GM15510 (cell line): ENCODE results near the gene TRAPPC10.

Source experiments
- POLR2A ChIP-seq: IDR thresholded peaks from 3 replicates; pipeline ENCODE4 v1.6.1; 2011; ENCODE audit warnings: borderline replicate concordance; ENCODE audit not compliant: insufficient read length; ENCODE audit errors: extremely low read depth

TRAPPC10 gene

GRCh38 chr21:44079446-44079845 is 67.3 kb downstream of the TRAPPC10 start:
- no peak for TF ChIP-seq POLR2A

DNA sequence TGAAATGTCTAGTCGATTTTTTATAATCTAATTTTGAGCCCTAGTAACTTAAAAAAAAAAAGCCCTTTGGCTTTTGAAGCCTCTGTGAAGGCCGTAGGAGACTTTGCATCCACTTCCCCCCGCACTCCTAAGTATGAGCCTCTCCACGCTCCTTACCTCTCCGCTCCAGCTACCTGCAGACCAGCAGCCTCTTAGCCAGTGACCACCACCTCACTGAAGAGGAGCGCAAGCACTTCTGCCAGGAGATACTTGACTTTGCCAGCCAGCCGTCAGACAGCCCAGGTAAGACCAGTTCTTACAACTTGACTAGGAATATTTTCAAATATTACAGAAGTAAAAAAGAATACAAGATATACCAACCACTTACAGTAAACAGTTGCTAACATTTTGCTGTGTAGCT is 67.7 kb downstream of the TRAPPC10 start:
- no peak for TF ChIP-seq POLR2A

- TF ChIP-seq POLR2A, result no peak
These were observed 70.7 kb downstream of the TRAPPC10 start for GRCh38 chr21:44082648-44083440.

- TF ChIP-seq POLR2A, result no peak
These were observed 71.7 kb downstream of the TRAPPC10 start for GRCh38 chr21:44083631-44084291.

- TF ChIP-seq POLR2A, result no peak
These were observed 72.6 kb downstream of the TRAPPC10 start for GRCh38 chr21:44084496-44085241.

- TF ChIP-seq POLR2A, result no peak
These were observed 73.6 kb downstream of the TRAPPC10 start for GRCh38 chr21:44085491-44086321.

DNA sequence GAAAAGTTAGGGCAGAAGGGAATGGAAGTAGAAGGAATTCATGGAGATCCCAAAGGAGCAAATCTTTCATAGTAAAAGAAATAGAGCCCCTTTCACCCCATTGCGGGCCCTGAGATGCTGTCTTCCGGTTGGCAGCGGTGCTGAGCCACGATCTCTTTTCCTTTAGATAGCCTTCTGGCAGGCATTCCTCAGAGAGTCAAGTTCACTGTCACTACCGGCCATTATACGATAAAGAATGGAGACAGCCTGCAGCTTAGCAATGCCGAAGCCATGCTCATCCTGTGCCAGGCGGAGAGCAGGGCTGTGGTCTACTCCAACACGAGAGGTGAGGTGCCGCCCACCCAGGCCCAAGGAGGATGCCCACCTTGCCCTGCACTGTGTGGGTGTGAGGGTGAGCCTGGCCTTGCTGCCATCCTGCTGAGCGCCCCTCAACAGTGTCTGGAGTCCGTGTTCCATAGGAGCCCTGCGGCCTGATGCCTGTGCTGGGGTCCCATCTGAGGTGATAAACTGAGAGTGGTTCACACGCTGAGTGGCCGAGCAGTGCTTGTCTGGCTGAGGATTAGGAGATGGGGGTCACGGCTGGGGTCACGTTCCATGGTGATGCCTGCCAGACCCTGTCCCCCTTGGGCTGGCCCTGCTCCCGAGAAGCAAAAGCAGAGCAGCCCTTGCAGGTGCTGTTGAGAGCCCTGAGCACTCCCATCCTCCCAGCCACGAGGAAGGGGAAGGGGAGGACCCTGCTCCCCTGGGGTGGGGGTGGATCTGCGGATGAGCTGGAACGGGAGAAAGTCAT is 74.7 kb downstream of the TRAPPC10 start:
- TF ChIP-seq POLR2A, result no peak

DNA sequence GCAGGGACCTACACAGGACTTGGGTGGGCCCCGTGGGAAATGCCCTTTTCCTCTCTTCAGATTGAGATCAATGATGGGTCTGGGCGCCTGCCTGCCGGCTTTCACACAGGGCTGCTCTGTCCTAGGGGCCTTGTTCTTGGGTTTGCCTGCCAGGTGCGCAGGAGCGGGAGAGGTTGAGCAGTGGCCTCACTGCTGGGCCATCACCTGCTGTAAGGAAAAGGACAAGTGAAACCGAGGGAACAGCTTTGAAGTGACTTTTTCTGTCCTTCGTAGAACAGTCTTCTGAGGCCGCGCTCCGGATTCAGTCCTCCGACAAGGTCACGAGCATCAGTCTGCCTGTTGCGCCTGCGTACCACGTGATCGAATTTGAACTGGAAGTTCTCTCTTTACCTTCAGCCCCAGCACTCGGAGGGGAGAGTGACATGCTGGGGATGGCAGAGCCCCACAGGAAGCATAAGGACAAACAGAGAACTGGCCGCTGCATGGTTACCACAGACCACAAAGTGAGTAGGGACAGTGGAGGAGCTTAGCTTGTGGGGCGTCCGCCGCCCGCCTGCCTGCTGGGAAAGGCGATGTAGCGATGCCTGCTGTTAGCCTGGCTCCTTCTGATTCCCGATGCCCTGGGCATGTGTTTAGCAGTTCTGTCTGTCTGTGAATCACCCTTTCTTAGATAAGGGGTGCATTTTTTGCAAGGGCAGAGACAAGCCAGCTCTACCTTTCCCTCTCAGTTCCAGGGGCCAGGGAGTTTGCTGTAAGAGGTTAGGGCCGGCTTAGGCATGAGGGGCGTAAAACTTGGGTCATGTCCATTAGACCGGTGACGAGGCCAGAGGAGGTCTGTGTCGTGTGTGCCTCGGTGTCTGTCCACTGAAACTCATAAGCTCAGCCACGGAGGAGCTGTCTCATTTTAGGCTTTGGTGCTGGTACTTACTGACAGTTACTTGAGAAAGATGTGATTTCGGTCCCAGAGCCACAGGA is 75.6 kb downstream of the TRAPPC10 start:
- no peak for TF ChIP-seq POLR2A

DNA sequence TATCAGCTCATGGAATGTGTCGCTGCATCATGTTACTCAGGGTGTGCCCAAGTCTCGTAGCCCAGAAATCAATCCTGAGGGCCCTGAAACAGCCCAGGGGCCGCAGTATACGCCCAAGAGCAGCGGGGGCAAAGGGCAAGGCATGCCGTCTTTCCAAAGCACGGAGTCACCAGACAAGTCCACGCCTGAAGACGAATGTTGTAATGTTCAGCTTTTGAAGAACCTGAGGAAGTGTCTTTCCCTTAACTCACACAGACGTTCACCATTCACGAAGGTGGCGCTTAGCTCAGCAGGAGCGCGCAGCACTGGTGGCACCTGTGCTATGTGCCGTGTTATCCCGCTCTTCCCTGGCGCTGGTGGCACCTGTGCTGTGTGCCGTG is 76.3 kb downstream of the TRAPPC10 start:
- no peak for TF ChIP-seq POLR2A

DNA sequence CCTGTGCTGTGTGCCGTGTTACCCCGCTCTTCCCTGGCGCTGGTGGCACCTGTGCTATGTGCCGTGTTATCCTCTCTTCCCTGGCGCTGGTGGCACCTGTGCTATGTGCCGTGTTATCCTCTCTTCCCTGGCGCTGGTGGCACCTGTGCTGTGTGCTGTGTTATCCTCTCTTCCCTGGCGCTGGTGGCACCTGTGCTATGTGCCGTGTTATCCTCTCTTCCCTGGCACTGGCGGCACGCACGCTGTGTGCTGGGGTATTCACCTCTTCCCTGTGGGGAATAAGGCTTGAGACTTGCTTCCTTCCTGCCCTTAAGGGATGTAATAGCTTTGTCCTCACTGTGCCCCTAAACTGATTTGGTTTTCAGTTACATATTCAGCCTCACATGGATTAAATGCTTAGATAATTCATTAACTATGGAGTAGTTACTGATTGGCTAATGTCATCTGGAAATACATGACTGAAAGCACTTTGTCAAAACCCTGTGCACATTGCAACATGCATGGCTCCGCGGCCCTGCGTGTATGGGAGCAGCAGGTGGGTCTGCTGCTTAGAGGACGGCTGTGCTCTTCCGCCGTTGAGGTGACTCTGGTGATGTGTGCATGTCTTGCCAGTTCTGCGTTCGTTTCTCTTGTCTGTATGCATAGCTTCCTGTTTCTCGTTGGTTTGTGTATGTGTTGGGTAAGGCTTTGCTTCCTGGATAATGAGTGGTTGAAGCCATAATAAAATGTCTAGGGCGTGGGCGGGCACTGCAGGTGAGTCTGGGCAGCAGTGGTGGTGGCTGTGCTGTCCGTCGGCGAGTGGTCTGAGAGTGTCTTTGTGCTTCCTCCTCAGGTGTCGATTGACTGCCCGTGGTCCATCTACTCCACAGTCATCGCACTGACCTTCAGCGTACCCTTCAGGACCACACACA is 77.1 kb downstream of the TRAPPC10 start:
- no peak for TF ChIP-seq POLR2A

DNA sequence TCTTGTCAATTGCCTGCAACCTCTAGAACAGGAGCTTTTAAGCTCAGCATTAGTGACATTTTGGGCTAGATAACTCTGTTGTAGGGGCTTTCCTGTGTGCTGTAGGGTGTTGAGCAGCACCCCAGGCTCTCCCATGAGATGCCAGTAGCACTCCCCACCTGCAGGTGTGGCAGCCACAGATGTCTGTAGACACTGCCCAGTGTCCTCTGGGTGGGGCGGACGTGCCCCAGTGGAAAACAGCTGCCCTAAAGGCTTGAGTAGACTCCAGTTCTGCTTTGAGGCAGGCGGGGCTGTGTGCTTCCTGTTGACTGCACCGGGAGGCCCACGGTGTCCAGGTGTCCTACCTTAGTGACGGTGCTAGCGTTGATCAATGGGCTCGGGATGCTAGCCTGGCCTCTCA is 78.2 kb downstream of the TRAPPC10 start:
- no peak for TF ChIP-seq POLR2A

DNA sequence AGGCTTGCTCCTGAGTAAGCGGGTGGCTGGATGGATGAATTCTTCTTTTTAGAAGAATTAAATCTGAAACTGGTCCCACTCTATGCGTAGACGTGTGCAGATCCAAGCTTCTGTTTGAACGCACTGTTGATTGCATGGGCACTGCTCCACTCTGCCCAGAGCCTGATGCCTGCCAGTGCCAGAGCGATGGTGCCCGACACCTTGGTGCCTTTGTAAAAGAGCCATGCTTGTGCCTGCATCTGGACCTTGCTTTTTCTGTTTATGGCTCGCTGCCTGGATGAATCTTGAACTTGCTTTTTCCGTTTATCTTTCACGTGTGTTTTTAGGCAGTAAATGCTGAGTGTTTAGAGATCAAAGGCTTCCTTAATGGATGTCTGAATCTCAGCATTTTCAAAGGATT is 80.1 kb downstream of the TRAPPC10 start:
- no peak for TF ChIP-seq POLR2A
